ENCODE results near the gene TRMT6. TPM values are rescaled to one million over a fixed set of nuclear protein-coding genes. Genes with fewer than 3 reads are reported as not detected.

TRMT6 gene
- total RNA-seq, 1 donor from 2014 or later, result 13.2 TPM

GRCh38 chr20:5947276-5947675 lies 3.1 kb downstream of the TRMT6 start:
- Mint-ChIP-seq H3K4me1 (peaks cover 25% of the 10 kb centered on the region), H3K27me3 (ENCODE audit: low read depth) (no peaks in the 10 kb centered on the region), H3K36me3 (peaks cover 20% of the 10 kb centered on the region), H3K27ac (no peak overlapping the region), H3K4me3 (no peak overlapping the region), H3K9me3 (no peaks in the 10 kb centered on the region)
- DNase-seq (ENCODE audit: low spot score in 2 of 2, unreplicated experiment in 2 of 2), result no peak
- no peak for TF ChIP-seq CTCF (IDR thresholded peaks at IDR 0.05; ENCODE audit: unreplicated experiment)

GRCh38 chr20:5945963-5946362 lies 4.4 kb downstream of the TRMT6 start:
- Mint-ChIP-seq H3K9me3 (no peaks in the 10 kb centered on the region), H3K36me3 (peaks cover 31% of the 10 kb centered on the region), H3K4me3 (no peak overlapping the region), H3K4me1 (peaks cover 15% of the 10 kb centered on the region), H3K27me3 (ENCODE audit: low read depth) (no peaks in the 10 kb centered on the region), H3K27ac (no peak overlapping the region)
- DNase-seq (ENCODE audit: low spot score in 2 of 2, unreplicated experiment in 2 of 2), result no peak
- TF ChIP-seq CTCF (IDR thresholded peaks at IDR 0.05; ENCODE audit: unreplicated experiment), result no peak

GRCh38 chr20:5938456-5939029 lies 11.8 kb downstream of the TRMT6 start:
- Mint-ChIP-seq H3K27ac (no peak overlapping the region), H3K27me3 (ENCODE audit: low read depth) (no peaks in the 10 kb centered on the region)

GRCh38 chr20:5936238-5936637 lies 14.1 kb downstream of the TRMT6 start:
- Mint-ChIP-seq H3K27me3 (ENCODE audit: low read depth) (no peaks in the 10 kb centered on the region), H3K4me3 (no peak overlapping the region), H3K4me1 (no peaks in the 10 kb centered on the region), H3K9me3 (no peaks in the 10 kb centered on the region), H3K27ac (no peak overlapping the region), H3K36me3 (peaks cover 7% of the 10 kb centered on the region)
- DNase-seq (ENCODE audit: low spot score in 2 of 2, unreplicated experiment in 2 of 2), result no peak
- no peak for TF ChIP-seq CTCF (IDR thresholded peaks at IDR 0.05; ENCODE audit: unreplicated experiment)

More at GRCh38 chr20:5938456-5939029, 11.8 kb downstream of the TRMT6 start:
- Mint-ChIP-seq H3K4me1 (no peaks in the 10 kb centered on the region), H3K9me3 (no peaks in the 10 kb centered on the region), H3K36me3 (peaks cover 25% of the 10 kb centered on the region), H3K4me3 (no peak overlapping the region)
- no peak for TF ChIP-seq CTCF (IDR thresholded peaks at IDR 0.05; ENCODE audit: unreplicated experiment)
- no peak for DNase-seq (ENCODE audit: low spot score in 2 of 2, unreplicated experiment in 2 of 2)

- H3K36me3 Mint-ChIP-seq, result peaks cover 5% of the 10 kb centered on the region
- no peak for DNase-seq (ENCODE audit: low spot score in 2 of 2, unreplicated experiment in 2 of 2)
- TF ChIP-seq CTCF (IDR thresholded peaks at IDR 0.05; ENCODE audit: unreplicated experiment), result no peak
- no peak overlapping the region for H3K4me3 Mint-ChIP-seq
- no peaks in the 10 kb centered on the region for H3K9me3 Mint-ChIP-seq
- no peaks in the 10 kb centered on the region for H3K4me1 Mint-ChIP-seq
- no peak overlapping the region for H3K27ac Mint-ChIP-seq
- H3K27me3 Mint-ChIP-seq (ENCODE audit: low read depth), result peaks cover 6% of the 10 kb centered on the region
Measured at GRCh38 chr20:5935384-5935783, 14.9 kb downstream of the TRMT6 start.
